GM03348 (cell line): ENCODE data around the gene SNX32.

Experiments
- DNase-seq: peaks from one replicate; pipeline ENCODE4 v3.0.0; 2012; ENCODE audit warnings: low spot score

The SNX32 gene

DNA sequence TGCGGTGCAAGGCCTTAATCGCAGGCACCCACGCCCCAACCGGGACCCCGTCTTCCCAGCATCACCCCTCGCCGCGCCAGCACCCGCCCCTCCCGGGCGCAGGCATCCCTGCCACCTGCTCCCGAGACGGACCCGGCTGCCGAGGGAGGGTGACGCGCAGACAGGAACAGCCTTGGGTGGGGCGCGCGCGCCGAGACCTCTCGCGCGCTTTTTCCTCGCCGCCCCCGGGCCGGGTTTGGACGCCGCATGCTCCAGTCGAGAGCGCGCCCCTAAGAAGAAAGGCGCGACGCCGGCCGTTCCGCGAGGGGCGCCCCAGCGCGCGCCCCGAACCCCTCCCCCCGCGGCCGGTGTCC lies 23.7 kb downstream of the SNX32 start:
- no peak for DNase-seq

DNA sequence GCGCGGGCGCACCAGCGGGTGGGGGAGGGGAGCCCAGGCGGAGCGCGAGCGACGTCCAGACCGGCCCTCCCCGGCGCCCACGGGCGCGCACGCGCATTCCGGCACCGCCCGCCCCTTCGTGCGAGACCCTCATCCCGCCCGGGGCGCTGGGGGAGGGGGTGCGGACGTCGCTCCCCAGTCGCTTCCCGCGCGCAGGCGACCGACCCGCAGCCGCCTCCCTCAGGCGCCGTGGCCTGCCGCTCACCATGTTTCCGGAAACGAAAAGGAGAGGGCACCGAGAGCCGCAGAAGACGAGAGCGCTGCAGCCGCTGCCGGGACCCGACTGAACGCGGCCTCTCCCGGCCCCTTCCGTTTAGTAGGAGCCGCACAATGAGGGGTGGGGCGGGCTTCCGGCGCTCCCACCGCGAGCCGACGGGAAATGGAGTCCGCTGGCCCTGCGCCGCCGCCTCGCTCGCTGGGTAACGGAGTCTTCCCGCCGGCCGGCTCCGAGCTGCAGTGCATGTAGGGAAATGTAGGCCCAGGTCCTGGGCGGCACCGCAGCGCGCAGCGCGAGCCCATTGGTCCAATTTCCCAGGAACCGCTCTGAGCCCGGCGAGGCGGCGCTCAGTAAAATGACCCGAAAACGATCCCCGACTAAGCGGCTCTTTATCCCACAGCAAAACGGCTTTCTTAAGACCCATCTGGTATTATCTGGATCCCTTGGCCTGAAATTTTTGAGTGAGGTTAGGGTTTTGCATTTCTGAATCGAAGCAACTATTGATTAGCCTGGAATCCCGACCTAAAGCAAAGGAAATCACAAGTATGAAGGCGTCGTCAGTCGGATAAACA lies 24.3 kb downstream of the SNX32 start, which contains the start of gene CFL1:
CFL1 (minus strand) TSS at position 328 of the 828 bp plus-strand sequence; CDS start at position 247, 81 bp downstream.
- peak; percentile 94 for DNase-seq

DNA sequence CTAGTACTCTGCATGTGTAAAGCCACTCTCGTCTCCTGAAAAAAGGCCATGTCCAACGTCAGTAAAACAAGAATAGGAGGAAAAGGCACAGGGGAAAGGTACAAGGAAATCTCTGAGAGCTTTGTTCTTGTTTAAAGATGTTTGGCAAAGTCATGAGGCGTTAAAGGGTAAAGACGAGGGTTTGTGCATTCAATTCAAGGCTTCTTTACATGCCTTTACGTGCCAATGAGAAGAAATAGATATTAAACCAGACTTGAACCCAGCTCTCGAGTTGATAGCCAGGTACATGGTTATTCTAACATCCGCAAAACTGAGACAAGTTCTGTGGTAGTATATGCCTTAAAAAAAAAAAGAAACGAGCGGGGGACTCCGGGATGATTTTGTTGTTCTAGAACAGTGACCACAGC lies 24.9 kb downstream of the SNX32 start:
- no peak for DNase-seq

DNA sequence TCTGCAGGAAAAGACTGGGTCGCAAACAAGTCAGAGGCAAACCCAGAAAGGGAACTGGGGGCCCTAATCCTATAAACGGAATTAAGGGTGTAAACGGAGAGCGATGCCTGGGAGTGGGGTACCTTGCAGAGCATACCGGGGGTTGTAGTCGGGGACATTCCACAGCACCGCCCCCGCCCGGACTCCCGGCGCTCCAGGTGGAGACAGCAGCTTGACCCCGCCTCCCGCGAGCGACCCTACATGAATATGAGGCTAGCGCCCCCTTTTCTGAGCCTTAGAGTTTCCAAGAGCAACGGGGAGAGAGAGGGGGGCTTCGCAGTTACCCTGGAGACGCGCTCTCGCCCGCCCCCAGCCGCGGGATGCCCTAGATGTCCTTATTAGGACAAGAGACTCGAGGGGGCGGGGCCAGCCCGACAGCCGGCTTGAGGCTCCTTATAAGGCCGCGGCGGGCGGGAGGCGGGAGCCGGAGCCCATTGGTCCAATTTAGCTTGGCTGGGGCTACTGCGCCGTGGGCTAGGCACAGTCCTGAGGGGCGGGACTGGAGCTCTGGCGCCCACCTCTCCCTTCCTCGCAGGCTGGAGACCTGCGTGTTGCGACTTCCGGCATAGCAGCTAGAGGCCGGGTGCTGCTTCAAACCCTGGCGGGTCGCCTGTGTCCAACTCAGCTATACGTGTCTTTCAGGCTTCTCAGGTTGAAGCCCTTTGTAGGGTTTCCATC lies 25.5 kb downstream of the SNX32 start:
- peak; percentile 96 for DNase-seq

GRCh38 chr11:65859812-65860277 lies 26.1 kb downstream of the SNX32 start:
- DNase-seq, result no peak

- DNase-seq, result peak; percentile 92
Observed at GRCh38 chr11:65860278-65861164, 26.8 kb downstream of the SNX32 start, which contains the start of gene MUS81. Gene MUS81 (plus strand): TSS chr11:65860433. CDS start chr11:65860754, 321 bp downstream.

GRCh38 chr11:65861165-65861505 lies 27.4 kb downstream of the SNX32 start:
- no peak for DNase-seq

- no peak for DNase-seq
Observed at GRCh38 chr11:65861533-65862183, 27.9 kb downstream of the SNX32 start.

GRCh38 chr11:65862191-65862735 lies 28.5 kb downstream of the SNX32 start:
- no peak for DNase-seq

DNA sequence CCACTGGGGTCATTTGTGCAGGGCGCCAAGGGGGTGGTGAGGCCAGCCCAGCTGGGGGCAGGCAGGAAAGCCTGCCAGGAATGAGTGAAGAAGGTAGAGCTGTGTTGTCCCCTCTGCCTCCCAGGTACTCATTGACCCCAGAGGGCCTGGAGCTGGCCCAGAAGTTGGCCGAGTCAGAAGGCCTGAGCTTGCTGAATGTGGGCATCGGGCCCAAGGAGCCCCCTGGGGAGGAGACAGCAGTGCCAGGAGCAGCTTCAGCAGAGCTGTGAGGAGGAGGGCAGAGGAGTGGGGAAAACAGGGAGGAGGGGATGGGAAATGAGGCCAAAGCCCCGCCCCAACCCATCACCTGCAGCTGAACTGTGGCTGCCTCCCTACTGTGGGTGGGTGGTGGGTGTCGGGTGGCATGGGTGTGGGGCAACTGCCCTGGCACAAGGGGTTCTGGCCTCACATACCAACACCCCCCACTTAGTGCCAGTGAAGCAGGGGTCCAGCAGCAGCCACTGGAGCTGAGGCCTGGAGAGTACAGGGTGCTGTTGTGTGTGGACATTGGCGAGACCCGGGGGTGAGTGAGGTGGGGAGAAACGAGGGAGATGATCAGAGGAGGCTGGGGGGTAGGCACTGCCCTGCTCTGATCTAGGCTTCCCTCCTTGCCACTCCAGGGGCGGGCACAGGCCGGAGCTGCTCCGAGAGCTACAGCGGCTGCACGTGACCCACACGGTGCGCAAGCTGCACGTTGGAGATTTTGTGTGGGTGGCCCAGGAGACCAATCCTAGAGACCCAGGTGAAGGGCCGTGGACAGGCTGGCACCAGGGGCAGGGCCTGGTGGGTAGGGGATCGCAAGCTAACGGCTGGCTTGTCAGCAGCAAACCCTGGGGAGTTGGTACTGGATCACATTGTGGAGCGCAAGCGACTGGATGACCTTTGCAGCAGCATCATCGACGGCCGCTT lies 29.5 kb downstream of the SNX32 start:
- no peak for DNase-seq

GRCh38 chr11:65863889-65864705 lies 30.3 kb downstream of the SNX32 start:
- no peak for DNase-seq

DNA sequence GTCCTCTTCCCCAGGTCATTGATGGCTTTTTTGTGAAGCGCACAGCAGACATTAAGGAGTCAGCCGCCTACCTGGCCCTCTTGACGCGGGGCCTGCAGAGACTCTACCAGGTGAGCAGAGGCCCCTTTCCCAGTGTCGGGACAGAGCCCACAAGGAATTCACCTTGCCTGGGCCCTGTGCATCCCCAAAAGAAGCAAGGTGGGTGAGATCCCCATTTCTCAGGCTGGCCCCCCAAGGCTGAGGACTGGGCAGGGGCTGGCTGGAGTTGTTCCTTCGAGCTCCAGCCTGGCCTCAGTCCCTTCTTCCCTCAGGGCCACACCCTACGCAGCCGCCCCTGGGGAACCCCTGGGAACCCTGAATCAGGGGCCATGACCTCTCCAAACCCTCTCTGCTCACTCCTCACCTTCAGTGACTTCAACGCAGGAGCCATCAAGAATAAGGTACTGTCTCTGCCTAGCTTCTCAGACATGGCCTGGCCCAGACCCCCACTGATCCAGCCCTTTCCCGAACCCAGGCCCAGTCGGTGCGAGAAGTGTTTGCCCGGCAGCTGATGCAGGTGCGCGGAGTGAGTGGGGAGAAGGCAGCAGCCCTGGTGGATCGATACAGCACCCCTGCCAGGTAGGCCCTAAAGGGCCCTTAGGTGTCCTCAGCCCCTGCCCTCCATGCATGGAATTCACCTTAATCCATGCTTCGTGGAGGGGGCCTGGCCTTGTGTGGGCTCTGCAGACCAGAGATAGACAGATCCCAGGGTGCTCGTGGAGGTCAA lies 31.1 kb downstream of the SNX32 start:
- DNase-seq, result no peak

DNA sequence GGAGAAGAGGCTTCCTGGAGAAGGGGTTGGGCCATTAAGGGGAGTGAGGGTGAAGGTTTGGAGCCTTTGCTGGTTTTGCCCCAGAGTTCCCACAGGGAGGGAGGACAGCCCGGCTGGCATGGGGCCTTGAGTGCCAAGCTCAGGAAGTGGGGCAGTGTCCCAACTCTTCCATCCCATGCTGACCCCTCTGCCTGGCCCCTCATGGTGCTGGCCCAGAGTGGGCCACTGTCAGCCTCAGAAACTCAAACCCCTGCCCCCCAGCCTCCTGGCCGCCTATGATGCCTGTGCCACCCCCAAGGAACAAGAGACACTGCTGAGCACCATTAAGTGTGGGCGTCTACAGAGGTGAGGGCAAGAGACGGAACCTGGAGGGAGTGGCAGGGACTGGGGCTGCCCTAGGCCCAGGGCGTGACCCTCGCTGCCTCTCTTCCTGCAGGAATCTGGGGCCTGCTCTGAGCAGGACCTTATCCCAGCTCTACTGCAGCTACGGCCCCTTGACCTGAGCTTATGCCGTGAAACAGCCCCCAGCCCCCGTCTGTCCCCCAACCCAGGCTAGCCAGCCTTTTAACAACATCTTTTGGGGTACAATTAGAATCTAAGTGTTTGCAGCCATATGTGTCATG lies 31.9 kb downstream of the SNX32 start:
- DNase-seq, result no peak

DNA sequence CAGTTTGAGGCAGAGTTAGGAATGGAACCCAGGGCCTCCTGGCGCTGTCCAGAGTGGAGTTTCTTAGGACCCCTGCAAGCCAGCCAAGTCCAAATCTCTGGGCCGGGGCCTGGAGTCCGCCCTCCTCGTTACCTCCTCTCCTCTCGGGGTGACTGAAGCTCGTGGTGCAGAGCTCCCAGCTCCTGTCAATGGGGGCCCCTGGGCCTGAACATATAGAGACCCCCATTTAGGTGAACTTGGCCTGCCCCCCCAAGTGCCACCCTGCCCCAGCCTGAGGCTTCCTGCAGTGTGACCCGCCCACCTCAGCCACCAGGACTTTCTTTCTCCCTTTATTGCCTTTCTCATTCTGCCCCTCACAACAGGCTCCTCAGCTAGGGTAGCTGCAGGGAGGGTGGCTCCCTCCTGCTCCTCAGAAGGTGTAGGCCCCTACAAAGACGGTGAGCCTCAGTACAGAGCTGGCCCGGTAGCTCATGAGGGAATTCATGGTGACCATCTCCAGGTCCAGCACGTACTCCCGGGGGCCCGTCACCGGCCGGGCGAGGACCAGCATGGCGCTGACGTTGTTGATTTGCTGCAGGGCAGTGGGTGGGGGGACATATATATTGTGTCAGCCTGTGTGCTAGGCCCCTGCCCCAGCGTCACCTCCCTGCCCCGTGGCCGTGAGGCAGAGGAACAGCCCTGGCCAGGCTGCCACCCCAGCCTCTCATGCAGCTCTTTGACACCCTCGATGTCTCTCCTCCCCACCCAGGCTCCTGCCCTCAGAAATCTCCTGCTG lies 32.9 kb downstream of the SNX32 start:
- no peak for DNase-seq

GRCh38 chr11:65867284-65868071 lies 33.7 kb downstream of the SNX32 start:
- peak; percentile 46 for DNase-seq

GRCh38 chr11:65868076-65868667 lies 34.4 kb downstream of the SNX32 start:
- DNase-seq, result no peak
